Panc1 (cell line): Measurements from ENCODE around the gene ERBB3. TPM values are rescaled to one million over a fixed set of nuclear protein-coding genes. Genes with fewer than 3 reads are reported as not detected.

Experiments used
- ATAC-seq: fragments of 200-7000 bp; cut with Tn5 transposase; 2 replicates; pipeline ENCODE4 v1.9.1; 2020; ENCODE audit warnings: mild to moderate bottlenecking, moderate library complexity
- BruUV-seq: library from RNA; stranded (reverse); fragments of 400-500 nt; replicated peaks from 2 replicates; lab custom pipeline; 2021; lab: Mats Ljungman, UMichigan
- CTCF ChIA-PET: fragments of 300-600 bp; sonication (Branson Sonifier 250); formaldehyde crosslinking; loops from one replicate; lab custom pipeline; 2022; ENCODE audit warnings: antibody characterized with exemption; lab: Charles Lee
- POLR2A ChIA-PET: fragments of 300-600 bp; sonication (Branson Sonifier 250); formaldehyde crosslinking; loops from one replicate; lab custom pipeline; 2022; ENCODE audit warnings: antibody characterized with exemption; lab: Charles Lee
- DNase-seq: peaks from one replicate; pipeline ENCODE4 v3.0.0-alpha.2; 2010; ENCODE audit warnings: low read depth, low spot score
- H3K27ac ChIP-seq: 2 replicates; pipeline ENCODE4 v1.5.1; 2011; ENCODE audit warnings: mild to moderate bottlenecking, low read length, inconsistent platforms
- H3K27me3 ChIP-seq: fragments of 200-500 bp; sonication (Bioruptor generic); 2 replicates; pipeline ENCODE4 v1.6.0; 2014; ENCODE audit warnings: low read length, inconsistent platforms; ENCODE audit not compliant: control insufficient read depth, insufficient read depth
- H3K36me3 ChIP-seq: fragments of 200-500 bp; sonication (Bioruptor generic); 2 replicates; pipeline ENCODE4 v1.5.1; 2014; ENCODE audit warnings: inconsistent platforms, mild to moderate bottlenecking, low read length, moderate library complexity; ENCODE audit not compliant: control insufficient read depth, insufficient read depth
- H3K4me1 ChIP-seq: 2 replicates; pipeline ENCODE4 v1.5.1; 2011; ENCODE audit warnings: inconsistent platforms, mild to moderate bottlenecking, low read length, moderate library complexity; ENCODE audit not compliant: control insufficient read depth, insufficient read depth
- H3K4me3 ChIP-seq, 2 experiments: 2 replicates each; pipeline ENCODE4 v1.5.1; 2011 to 2012; ENCODE audit warnings: low read depth in 2 of 2, low read length in 2 of 2, mild to moderate bottlenecking in 2 of 2, inconsistent platforms in 1 of 2, moderate library complexity in 1 of 2
- H3K9me3 ChIP-seq: fragments of 200-500 bp; sonication (Bioruptor generic); 2 replicates; pipeline ENCODE4 v1.5.1; 2014; ENCODE audit warnings: low read depth, mild to moderate bottlenecking, inconsistent platforms, low read length, moderate library complexity; ENCODE audit not compliant: control insufficient read depth, insufficient read depth
- CTCF ChIP-seq: fragments of 450-650 bp; IDR thresholded peaks from 2 replicates; pipeline ENCODE4 v1.5.1; 2017; ENCODE audit warnings: mild to moderate bottlenecking
- POLR2AphosphoS5 ChIP-seq: IDR thresholded peaks from 2 replicates; pipeline ENCODE4 v1.6.1; 2012; ENCODE audit warnings: mild to moderate bottlenecking, low read depth, low read length, moderate library complexity
- REST ChIP-seq, 2 experiments: IDR thresholded peaks; 2 replicates each; pipeline ENCODE4 v1.6.1; 2011 to 2012; ENCODE audit warnings: low read depth in 2 of 2, control low read depth in 1 of 2, low read length in 1 of 2, mild to moderate bottlenecking in 1 of 2, moderate library complexity in 1 of 2; ENCODE audit not compliant: insufficient read depth in 1 of 2
- SIN3A ChIP-seq: IDR thresholded peaks from 2 replicates; pipeline ENCODE4 v1.6.1; 2012; ENCODE audit warnings: low read depth, mild to moderate bottlenecking, low read length, moderate library complexity, borderline replicate concordance; ENCODE audit not compliant: insufficient read depth
- TCF7L2 ChIP-seq: IDR thresholded peaks from 2 replicates; pipeline ENCODE4 v1.6.1; 2011; ENCODE audit warnings: mild to moderate bottlenecking, low read depth, low read length, inconsistent platforms
- in situ Hi-C: cut with HindIII; loops from 2 replicates; pipeline ENCODE4 v1.10.0; 2016; ENCODE audit warnings: low sequenced_read_pairs, low pct_unique_long_range_greater_than_20kb
- intact Hi-C: fragments of 100-400 bp; cut with micrococcal nuclease; formaldehyde crosslinking; loops from one replicate; pipeline ENCODE4 v1.10.0; 2022; ENCODE audit not compliant: unreplicated experiment
- total RNA-seq: library from RNA; stranded (reverse); gene quantifications from one replicate; pipeline ENCODE4 v1.2.1, GENCODE V29; 2021; ENCODE audit not compliant: unreplicated experiment

The ERBB3 gene
- total RNA-seq, 1 experiment from 2014 or later, result 0.90 TPM

GRCh38 chr12:56105609-56105902 is 25.6 kb downstream of the ERBB3 start:
- in situ Hi-C loops (no loop called here), intact Hi-C loops (no loop called here)
- ATAC-seq (no peak), DNase-seq (no peak)
- Histone ChIP-seq H3K27ac (peak overlapping the region; percentile 93), H3K4me1 (peaks cover 20% of the 10 kb centered on the region), H3K4me3 (peak overlapping the region; percentile 72 to 93), H3K36me3 (peaks cover 32% of the 10 kb centered on the region), H3K9me3 (no peaks in the 10 kb centered on the region), H3K27me3 (no peaks in the 10 kb centered on the region; the same call in 1 of the 2 replicates)
- TF ChIP-seq SIN3A (no peak), POLR2AphosphoS5 (no peak), REST (IDR thresholded peaks at IDR 0.05; ENCODE audit: insufficient read depth in 1 of 2, low read depth in 2 of 2, low read length in 1 of 2) (no peak), CTCF (no peak), TCF7L2 (no peak)
- POLR2A ChIA-PET, result no interaction called here
- CTCF ChIA-PET, result no interaction called here
- no TSS peak for BruUV-seq

GRCh38 chr12:56107242-56107641 is 27.3 kb downstream of the ERBB3 start:
- POLR2A ChIA-PET, result no interaction called here
- BruUV-seq, result no TSS peak
- CTCF ChIA-PET, result no interaction called here

More at GRCh38 chr12:56107242-56107641, 27.3 kb downstream of the ERBB3 start:
- Histone ChIP-seq H3K27ac (no peak overlapping the region), H3K9me3 (no peaks in the 10 kb centered on the region), H3K4me3 (no peak overlapping the region), H3K27me3 (no peaks in the 10 kb centered on the region), H3K4me1 (peaks cover 20% of the 10 kb centered on the region), H3K36me3 (peaks cover 47% of the 10 kb centered on the region)
- intact Hi-C loops (no loop called here), in situ Hi-C loops (no loop called here)
- TF ChIP-seq CTCF, result no peak
- no peak for TF ChIP-seq TCF7L2
- TF ChIP-seq REST (IDR thresholded peaks at IDR 0.05; ENCODE audit: insufficient read depth in 1 of 2, low read depth in 2 of 2, low read length in 1 of 2), result no peak
- no peak for TF ChIP-seq POLR2AphosphoS5
- TF ChIP-seq SIN3A, result no peak
- ATAC-seq (no peak), DNase-seq (no peak)
